Retinal pigment epithelial cell (primary cell): ENCODE measurements around the gene VILL.

Experiments used
- DNase-seq: peaks from one replicate; pipeline ENCODE4 v3.0.0-alpha.2; 2010; ENCODE audit warnings: low read depth
- H3K4me3 ChIP-seq: 2 replicates; pipeline ENCODE4 v1.5.1; 2011; ENCODE audit warnings: mild to moderate bottlenecking, low read length, control low read depth, moderate library complexity
- TF ChIP-seq, protein P1 (sequence below): conservative IDR thresholded peaks from 2 replicates; pipeline ENCODE4 v1.5.1; 2011; ENCODE audit warnings: low read depth, low read length, control low read depth, inconsistent platforms

The VILL gene

DNA sequence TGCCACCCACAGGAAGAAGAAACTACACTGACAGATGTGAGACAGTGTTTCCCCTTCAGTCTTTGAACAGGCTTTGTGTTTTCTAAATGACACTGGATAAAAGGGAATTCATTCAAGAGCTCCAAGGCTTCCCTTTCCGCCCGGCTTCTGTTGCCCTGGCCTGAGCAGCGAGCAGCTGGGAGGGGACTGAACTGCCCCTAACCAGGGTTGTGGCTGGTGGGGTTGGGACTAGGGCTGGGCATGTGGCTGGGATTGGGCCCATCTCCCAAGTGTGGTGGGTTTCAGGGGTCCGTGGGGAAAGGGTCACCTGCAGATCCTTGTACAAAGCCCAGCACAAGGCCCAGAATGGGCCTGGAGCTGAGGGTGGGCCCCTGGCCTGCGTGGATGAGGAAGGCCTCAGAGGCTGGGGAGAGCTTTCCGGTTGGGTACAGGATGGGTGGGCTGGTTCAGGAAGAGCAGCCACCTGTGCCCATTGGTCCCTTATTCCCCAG is 10.4 kb downstream of the VILL start:
- no peak for DNase-seq
- TF ChIP-seq, protein P1, sequence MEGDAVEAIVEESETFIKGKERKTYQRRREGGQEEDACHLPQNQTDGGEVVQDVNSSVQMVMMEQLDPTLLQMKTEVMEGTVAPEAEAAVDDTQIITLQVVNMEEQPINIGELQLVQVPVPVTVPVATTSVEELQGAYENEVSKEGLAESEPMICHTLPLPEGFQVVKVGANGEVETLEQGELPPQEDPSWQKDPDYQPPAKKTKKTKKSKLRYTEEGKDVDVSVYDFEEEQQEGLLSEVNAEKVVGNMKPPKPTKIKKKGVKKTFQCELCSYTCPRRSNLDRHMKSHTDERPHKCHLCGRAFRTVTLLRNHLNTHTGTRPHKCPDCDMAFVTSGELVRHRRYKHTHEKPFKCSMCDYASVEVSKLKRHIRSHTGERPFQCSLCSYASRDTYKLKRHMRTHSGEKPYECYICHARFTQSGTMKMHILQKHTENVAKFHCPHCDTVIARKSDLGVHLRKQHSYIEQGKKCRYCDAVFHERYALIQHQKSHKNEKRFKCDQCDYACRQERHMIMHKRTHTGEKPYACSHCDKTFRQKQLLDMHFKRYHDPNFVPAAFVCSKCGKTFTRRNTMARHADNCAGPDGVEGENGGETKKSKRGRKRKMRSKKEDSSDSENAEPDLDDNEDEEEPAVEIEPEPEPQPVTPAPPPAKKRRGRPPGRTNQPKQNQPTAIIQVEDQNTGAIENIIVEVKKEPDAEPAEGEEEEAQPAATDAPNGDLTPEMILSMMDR = no peak
- H3K4me3 ChIP-seq = no peak overlapping the region

DNA sequence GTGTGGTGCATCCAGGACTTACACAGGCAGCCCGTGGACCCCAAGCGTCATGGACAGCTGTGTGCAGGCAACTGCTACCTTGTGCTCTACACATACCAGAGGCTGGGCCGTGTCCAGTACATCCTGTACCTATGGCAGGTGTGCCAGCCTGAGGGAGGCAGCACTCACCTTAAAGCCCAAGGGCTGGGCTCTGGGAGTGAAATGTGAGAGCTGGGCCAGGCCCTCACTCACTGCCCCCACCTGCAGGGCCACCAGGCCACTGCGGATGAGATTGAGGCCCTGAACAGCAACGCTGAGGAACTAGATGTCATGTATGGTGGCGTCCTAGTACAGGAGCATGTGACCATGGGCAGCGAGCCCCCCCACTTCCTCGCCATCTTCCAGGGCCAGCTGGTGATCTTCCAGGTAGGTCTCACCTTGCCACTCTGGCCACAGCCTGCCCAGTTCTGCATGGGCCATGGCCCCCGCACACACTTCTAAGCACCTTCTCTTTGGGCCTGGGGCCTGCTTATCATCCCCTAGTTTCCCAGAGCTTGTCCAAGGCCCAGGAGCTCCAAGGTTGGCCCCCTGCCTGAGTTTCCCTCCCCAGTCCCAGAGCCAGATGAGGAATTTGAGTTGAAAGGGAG is 11.0 kb downstream of the VILL start:
- TF ChIP-seq, protein P1 = peak; percentile 36
- no peak overlapping the region for H3K4me3 ChIP-seq

DNA sequence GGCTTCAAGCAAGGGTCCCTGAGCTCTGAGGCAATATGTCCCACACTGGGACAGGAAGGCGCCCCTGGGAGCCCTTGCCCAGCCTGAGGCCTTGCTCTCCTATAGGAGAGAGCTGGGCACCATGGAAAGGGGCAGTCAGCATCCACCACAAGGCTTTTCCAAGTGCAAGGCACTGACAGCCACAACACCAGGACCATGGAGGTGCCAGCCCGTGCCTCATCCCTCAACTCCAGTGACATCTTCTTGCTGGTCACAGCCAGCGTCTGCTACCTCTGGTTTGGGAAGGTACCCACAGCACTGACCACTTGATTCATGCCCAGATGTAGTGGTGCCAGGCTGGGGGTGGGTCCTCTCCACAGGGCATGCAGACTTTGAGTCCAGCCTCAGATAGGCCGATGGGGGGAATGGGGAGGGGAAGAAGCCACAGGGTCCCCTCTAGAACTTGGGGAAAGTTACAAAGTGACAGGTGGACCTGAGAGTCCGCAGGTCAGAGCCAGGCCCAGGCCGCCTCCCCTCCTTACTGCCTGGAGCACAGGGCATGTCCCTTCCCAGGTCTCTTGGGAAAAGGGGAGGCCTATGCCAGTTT is 11.8 kb downstream of the VILL start:
- TF ChIP-seq, protein P1 = no peak
- no peak for DNase-seq
- H3K4me3 ChIP-seq = no peak overlapping the region

More for the DNA sequence above, 11.0 kb downstream of the VILL start:
- no peak for DNase-seq

DNA sequence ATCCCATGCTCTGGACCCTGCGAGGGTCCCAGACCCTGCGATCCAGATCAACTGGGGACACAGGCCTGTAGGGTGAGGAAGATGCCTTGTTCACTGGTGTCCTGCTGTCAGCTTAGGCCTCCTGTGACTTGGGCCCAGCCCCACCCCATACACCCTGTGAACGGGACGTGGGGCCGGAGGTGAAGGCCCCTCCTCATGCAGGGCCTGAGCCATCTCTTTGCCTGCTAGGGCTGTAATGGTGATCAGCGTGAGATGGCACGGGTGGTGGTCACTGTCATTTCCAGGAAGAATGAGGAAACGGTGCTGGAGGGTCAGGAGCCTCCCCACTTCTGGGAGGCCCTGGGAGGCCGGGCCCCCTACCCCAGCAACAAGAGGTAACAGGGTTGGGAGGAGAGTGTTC is 12.4 kb downstream of the VILL start:
- TF ChIP-seq, protein P1 = no peak
- H3K4me3 ChIP-seq = no peak overlapping the region

DNA sequence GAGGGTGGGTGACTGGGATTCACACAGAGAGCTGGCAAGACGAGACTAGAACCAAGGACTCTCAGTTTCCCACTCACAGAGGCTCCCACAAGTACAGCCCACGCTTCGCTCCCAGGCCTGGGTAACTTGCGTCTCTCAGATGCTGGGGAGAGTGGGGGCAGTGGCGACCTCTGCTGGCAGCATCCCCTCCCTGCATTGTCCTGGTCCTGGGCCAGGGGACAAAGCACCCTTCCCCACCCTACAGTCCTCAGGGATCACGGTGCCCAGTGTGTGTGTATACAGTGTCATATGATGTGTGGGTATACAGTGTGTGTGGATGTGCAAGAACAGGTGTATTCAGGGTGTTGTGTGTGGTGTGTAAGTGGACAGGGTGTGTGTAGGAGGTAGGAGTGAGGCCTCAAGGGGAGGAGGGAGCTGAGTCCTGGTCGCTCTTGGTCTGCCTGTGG is 12.8 kb downstream of the VILL start:
- TF ChIP-seq, protein P1 = peak; percentile 99
- no peak overlapping the region for H3K4me3 ChIP-seq
- no peak for DNase-seq

More for the DNA sequence above, 12.4 kb downstream of the VILL start:
- no peak for DNase-seq

DNA sequence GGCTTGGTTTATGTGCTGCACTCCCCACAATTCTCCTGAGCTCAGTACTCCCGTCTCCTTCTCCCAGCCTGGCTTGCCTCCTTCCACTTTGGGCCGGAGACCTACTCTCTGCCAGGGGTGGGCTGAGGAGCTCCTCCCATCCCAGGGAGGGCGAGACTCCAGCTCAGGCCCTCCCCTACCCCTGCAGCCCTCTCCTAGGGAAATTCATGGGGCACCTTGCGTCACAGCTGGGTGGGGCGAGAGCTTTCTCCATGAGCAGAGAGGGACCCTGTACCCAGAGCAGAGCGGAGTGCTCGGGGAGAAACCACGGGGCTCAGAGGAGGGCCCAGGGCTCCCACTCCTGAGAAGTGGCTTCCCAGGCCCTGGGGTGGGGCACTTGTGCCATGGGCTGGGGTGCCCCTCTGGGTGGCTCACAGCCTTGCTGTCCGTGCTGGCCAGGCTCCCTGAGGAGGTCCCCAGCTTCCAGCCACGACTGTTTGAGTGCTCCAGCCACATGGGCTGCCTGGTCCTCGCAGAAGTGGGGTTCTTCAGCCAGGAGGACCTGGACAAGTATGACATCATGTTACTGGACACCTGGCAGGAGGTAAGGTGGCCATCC is 13.3 kb downstream of the VILL start:
- DNase-seq = no peak
- TF ChIP-seq, protein P1 = no peak
- H3K4me3 ChIP-seq = no peak overlapping the region
